K562 (cell line): ENCODE measurements around the gene PTPRE. TPM values are rescaled to one million over a fixed set of nuclear protein-coding genes. Genes with fewer than 3 reads are reported as not detected.

Experiments
- DLX4 ChIP-seq: fragments of 250-450 bp; sonication (Bioruptor Pico); IDR thresholded peaks from 2 replicates; pipeline ENCODE4 v1.6.1; 2021; ENCODE audit warnings: mild to moderate bottlenecking
- E2F3 ChIP-seq: fragments of 250-450 bp; sonication (Bioruptor Pico); IDR thresholded peaks from 2 replicates; pipeline ENCODE4 v1.4.0; 2020; ENCODE audit warnings: mild to moderate bottlenecking
- FOXP4 ChIP-seq: sonication (generic); formaldehyde crosslinking; IDR thresholded peaks from 2 replicates; pipeline ENCODE4 v1.8.0; 2022; ENCODE audit warnings: mild to moderate bottlenecking, missing genetic modification reagents, borderline replicate concordance
- NRF1 ChIP-seq, 2 experiments: fragments of 450-650 bp; IDR thresholded peaks in 1 of 2; conservative IDR thresholded peaks in 1 of 2; 2 replicates each; pipeline ENCODE4 v1.6.1; 2014; ENCODE audit warnings: mild to moderate bottlenecking in 2 of 2
- POLR2AphosphoS5 ChIP-seq: IDR thresholded peaks from 2 replicates; pipeline ENCODE4 v1.6.1; 2011; ENCODE audit warnings: mild to moderate bottlenecking, low read depth, low read length, moderate library complexity; ENCODE audit not compliant: control insufficient read depth, insufficient read depth
- RNF2 ChIP-seq: sonication (generic); IDR thresholded peaks from 2 replicates; pipeline ENCODE4 v1.6.1; 2016
- SP1 ChIP-seq: sonication (generic); formaldehyde crosslinking; IDR thresholded peaks from 2 replicates; pipeline ENCODE4 v1.8.1; 2022; ENCODE audit warnings: mild to moderate bottlenecking, missing genetic modification reagents
- TGIF2 ChIP-seq: sonication (generic); formaldehyde crosslinking; IDR thresholded peaks from 2 replicates; pipeline ENCODE4 v1.8.1; 2022; ENCODE audit warnings: mild to moderate bottlenecking, missing genetic modification reagents, moderate library complexity
- ZNF124 ChIP-seq: sonication (generic); formaldehyde crosslinking; IDR thresholded peaks from 2 replicates; pipeline ENCODE4 v1.8.1; 2022; ENCODE audit warnings: missing genetic modification reagents
- ZNF174 ChIP-seq: fragments of 250-450 bp; sonication (Bioruptor Pico); IDR thresholded peaks from 2 replicates; pipeline ENCODE4 v1.4.0; 2020; ENCODE audit warnings: mild to moderate bottlenecking
- ZNF253 ChIP-seq: fragments of 250-450 bp; sonication (Bioruptor Pico); conservative IDR thresholded peaks from 2 replicates; pipeline ENCODE4 v1.6.1; 2021; ENCODE audit warnings: mild to moderate bottlenecking
- polyA plus RNA-seq, 8 experiments: library from polyadenylated mRNA; depleted of rRNA in 4 of 8; stranded (reverse) in 5 of 8; unstranded in 3 of 8; fragments of >200 nt; fragmentation: Nextera tagmentation in 2 of 8; fragmentation: Illumina TruSeq in 1 of 8; extraction: Ambion mirVana in 2 of 8; extraction: Trizol in 1 of 8; gene quantifications; 2 replicates each; pipeline versions ENCODE4 v1.2.1 to v1.2.3, GENCODE V29; 2011 to 2014; ENCODE audit warnings: inconsistent platforms in 1 of 8, missing spikeins in 1 of 8
- total RNA-seq, 7 experiments: library from RNA; depleted of rRNA in 6 of 7; stranded (reverse); fragments of >200 nt in 6 of 7; fragmentation: Illumina TruSeq in 2 of 7; extraction: Trizol in 2 of 7; gene quantifications; 2 replicates each; pipeline versions ENCODE4 v1.2.1 to v1.2.3, GENCODE V29; 2011 to 2021; ENCODE audit warnings: low replicate concordance in 1 of 7
- TF ChIP-seq, protein P1 (sequence below): fragments of 250-450 bp; sonication (Bioruptor Pico); IDR thresholded peaks from 2 replicates; pipeline ENCODE4 v1.4.0; 2020

The PTPRE gene
- total and polyA plus RNA-seq, 9 of the 15 experiments (the other 6 are each of a cell fraction or from before 2014, with no cell fraction given): 0.01 to 0.13 (median 0.04) TPM; not detected in 4

DNA sequence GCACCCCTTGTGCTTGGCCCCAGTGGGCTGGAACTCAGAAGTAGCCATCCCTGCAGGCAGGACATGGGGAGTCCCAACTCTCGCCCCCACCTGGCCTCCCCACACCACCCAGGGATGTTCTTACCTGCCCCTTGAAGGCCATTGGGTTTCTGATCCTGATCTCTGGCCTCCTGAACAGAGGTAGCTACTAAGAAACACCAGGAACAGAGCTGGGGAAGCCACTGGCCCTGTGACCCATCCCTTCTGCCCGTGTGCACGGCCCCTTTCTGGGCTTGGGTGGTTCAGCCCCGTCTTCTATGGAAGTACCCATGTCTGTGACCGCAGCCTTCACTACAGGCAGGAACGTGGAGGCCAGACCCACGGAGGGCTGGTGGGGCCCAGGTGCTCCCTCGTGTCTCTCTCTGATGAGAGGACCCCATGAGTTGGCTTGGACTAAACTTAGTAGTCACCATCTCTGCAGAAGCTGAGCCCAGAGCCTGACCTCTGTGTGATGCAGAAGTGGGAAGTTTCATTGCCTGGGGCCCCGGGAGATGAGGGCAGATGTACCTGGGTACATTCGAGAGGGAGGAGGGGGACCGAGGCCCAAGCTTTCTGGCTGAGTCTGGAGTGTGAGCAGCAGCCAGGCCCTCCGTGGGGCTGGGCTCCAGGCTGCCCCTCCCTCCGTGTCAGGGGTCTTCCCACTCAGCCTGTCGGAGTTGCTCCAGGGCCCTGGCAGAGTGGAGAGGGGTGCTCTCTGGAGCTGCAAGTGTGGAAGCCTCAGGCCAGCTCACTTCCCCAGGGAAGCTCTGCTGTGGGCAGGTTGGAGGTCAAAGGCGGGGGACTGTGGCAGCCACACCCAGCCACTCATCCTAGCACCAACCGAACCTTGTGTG, 138.3 kb downstream of the PTPRE start (continued):
- TF ChIP-seq ZNF174 (CRISPR knock-in tag) (no peak), SP1 (CRISPR knock-in tag) (no peak), E2F3 (CRISPR knock-in tag) (no peak), NRF1 (conservative IDR thresholded peaks at IDR 0.05 in 1 of 2, IDR thresholded peaks at IDR 0.05 in 1 of 2) (no peak), DLX4 (CRISPR knock-in tag) (no peak), FOXP4 (CRISPR knock-in tag) (no peak), RNF2 (no peak), POLR2AphosphoS5 (no peak), TGIF2 (no peak), ZNF124 (no peak), ZNF253 (CRISPR knock-in tag) (no peak)
- TF ChIP-seq, protein P1, sequence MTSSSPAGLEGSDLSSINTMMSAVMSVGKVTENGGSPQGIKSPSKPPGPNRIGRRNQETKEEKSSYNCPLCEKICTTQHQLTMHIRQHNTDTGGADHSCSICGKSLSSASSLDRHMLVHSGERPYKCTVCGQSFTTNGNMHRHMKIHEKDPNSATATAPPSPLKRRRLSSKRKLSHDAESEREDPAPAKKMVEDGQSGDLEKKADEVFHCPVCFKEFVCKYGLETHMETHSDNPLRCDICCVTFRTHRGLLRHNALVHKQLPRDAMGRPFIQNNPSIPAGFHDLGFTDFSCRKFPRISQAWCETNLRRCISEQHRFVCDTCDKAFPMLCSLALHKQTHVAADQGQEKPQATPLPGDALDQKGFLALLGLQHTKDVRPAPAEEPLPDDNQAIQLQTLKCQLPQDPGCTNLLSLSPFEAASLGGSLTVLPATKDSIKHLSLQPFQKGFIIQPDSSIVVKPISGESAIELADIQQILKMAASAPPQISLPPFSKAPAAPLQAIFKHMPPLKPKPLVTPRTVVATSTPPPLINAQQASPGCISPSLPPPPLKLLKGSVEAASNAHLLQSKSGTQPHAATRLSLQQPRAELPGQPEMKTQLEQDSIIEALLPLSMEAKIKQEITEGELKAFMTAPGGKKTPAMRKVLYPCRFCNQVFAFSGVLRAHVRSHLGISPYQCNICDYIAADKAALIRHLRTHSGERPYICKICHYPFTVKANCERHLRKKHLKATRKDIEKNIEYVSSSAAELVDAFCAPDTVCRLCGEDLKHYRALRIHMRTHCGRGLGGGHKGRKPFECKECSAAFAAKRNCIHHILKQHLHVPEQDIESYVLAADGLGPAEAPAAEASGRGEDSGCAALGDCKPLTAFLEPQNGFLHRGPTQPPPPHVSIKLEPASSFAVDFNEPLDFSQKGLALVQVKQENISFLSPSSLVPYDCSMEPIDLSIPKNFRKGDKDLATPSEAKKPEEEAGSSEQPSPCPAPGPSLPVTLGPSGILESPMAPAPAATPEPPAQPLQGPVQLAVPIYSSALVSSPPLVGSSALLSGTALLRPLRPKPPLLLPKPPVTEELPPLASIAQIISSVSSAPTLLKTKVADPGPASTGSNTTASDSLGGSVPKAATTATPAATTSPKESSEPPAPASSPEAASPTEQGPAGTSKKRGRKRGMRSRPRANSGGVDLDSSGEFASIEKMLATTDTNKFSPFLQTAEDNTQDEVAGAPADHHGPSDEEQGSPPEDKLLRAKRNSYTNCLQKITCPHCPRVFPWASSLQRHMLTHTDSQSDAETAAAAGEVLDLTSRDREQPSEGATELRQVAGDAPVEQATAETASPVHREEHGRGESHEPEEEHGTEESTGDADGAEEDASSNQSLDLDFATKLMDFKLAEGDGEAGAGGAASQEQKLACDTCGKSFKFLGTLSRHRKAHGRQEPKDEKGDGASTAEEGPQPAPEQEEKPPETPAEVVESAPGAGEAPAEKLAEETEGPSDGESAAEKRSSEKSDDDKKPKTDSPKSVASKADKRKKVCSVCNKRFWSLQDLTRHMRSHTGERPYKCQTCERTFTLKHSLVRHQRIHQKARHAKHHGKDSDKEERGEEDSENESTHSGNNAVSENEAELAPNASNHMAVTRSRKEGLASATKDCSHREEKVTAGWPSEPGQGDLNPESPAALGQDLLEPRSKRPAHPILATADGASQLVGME (CRISPR knock-in tag): no peak
